ENCODE data around the gene NINL.

The NINL gene

DNA sequence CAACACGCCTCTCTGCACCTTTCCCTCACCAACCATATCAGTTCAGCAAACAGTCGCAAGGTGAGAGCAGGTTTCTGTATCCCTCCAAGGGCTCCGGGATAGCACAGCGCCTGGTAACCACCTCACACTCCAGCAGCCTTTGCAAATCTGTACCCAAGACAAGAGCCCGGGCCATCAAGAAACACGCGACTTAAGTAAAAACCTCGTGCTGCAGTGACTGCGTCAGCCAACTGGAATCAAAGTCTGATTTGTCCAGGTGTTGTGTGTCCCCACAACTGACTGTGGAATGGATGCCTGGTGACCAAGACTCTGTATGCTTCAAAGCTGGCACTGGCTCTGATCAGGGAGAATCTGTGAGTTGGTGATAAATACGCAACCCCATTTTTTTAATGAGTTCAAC, 74.1 kb downstream of the NINL start:
- Histone ChIP-seq H3K27me3 (ENCODE audit: insufficient read depth, low read depth, severe bottlenecking) (no peaks in the 10 kb centered on the region), H3K4me3 (ENCODE audit: low read depth, low read length) (no peak overlapping the region), H3K9me3 (ENCODE audit: severe bottlenecking) (peaks cover 13% of the 10 kb centered on the region), H3K36me3 (peaks cover 93% of the 10 kb centered on the region), H3K27ac (no peak overlapping the region)
- TF ChIP-seq, protein P1, sequence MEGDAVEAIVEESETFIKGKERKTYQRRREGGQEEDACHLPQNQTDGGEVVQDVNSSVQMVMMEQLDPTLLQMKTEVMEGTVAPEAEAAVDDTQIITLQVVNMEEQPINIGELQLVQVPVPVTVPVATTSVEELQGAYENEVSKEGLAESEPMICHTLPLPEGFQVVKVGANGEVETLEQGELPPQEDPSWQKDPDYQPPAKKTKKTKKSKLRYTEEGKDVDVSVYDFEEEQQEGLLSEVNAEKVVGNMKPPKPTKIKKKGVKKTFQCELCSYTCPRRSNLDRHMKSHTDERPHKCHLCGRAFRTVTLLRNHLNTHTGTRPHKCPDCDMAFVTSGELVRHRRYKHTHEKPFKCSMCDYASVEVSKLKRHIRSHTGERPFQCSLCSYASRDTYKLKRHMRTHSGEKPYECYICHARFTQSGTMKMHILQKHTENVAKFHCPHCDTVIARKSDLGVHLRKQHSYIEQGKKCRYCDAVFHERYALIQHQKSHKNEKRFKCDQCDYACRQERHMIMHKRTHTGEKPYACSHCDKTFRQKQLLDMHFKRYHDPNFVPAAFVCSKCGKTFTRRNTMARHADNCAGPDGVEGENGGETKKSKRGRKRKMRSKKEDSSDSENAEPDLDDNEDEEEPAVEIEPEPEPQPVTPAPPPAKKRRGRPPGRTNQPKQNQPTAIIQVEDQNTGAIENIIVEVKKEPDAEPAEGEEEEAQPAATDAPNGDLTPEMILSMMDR (IDR thresholded peaks at IDR 0.05; ENCODE audit: low read depth, low read length) = no peak
- DNase-seq = no peak

GRCh38 chr20:25510721-25511120, 74.6 kb downstream of the NINL start:
- Histone ChIP-seq H3K27me3 (ENCODE audit: insufficient read depth, low read depth, severe bottlenecking) (no peaks in the 10 kb centered on the region), H3K4me3 (ENCODE audit: low read depth, low read length) (no peak overlapping the region), H3K27ac (no peak overlapping the region), H3K9me3 (ENCODE audit: severe bottlenecking) (peaks cover 12% of the 10 kb centered on the region), H3K36me3 (peaks cover 91% of the 10 kb centered on the region)
- no peak for DNase-seq
- TF ChIP-seq, protein P1 (IDR thresholded peaks at IDR 0.05; ENCODE audit: low read depth, low read length) = no peak

DNA sequence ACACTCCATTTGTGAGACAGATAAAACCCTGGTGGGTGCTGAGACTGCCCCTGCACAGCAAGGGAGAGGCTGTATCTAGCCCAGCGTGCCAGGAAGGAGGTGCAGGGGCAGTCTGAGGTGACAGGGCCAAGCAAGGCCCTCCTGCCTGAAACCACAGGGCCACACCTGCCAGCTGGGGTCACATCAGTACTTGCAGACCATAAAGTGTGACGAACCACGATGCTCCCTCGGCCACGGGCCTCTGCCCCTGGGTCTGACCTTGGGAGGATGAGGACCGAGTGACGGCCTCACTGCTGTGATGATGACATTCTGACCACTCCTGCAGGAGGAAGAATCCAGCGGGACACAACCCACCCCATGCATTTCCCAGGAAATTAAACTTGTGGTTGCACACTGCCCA, 75.1 kb downstream of the NINL start:
- peaks cover 91% of the 10 kb centered on the region for H3K36me3 ChIP-seq
- TF ChIP-seq, protein P1 (IDR thresholded peaks at IDR 0.05; ENCODE audit: low read depth, low read length) = no peak
- no peaks in the 10 kb centered on the region for H3K27me3 ChIP-seq (ENCODE audit: insufficient read depth, low read depth, severe bottlenecking)
- no peak overlapping the region for H3K27ac ChIP-seq
- no peak overlapping the region for H3K4me3 ChIP-seq (ENCODE audit: low read depth, low read length)
- peaks cover 10% of the 10 kb centered on the region for H3K9me3 ChIP-seq (ENCODE audit: severe bottlenecking)
- DNase-seq = no peak

DNA sequence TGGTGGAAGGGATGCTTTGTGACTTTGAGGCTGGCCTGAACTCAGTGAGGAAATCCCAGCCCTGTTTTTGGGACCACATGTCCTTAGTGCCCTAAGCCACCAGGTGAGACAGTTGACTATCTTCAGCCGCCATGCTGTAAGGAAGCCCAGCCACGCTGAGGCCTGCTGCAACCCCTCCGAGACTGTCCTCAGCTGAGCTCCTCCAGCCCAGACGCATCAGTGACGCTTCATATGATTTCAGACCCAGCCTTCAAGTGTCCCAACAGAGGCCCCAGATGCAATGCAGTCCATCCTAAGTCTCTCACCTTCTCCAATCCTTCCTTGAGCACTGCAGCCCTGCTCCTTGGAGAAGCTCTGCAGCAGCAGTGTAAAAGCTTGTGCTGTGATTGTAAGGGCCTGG, 76.2 kb downstream of the NINL start:
- Histone ChIP-seq H3K27ac (no peak overlapping the region), H3K27me3 (ENCODE audit: insufficient read depth, low read depth, severe bottlenecking) (no peaks in the 10 kb centered on the region), H3K9me3 (ENCODE audit: severe bottlenecking) (peaks cover under 1% of the 10 kb centered on the region), H3K36me3 (peaks cover 89% of the 10 kb centered on the region), H3K4me3 (ENCODE audit: low read depth, low read length) (no peak overlapping the region)
- TF ChIP-seq, protein P1 (IDR thresholded peaks at IDR 0.05; ENCODE audit: low read depth, low read length) = no peak
- no peak for DNase-seq

- DNase-seq = no peak
- Histone ChIP-seq H3K9me3 (ENCODE audit: severe bottlenecking) (no peaks in the 10 kb centered on the region), H3K27ac (no peak overlapping the region), H3K4me3 (ENCODE audit: low read depth, low read length) (no peak overlapping the region), H3K36me3 (peaks cover 90% of the 10 kb centered on the region), H3K27me3 (ENCODE audit: insufficient read depth, low read depth, severe bottlenecking) (no peaks in the 10 kb centered on the region)
- TF ChIP-seq, protein P1 (IDR thresholded peaks at IDR 0.05; ENCODE audit: low read depth, low read length) = no peak
Measured at GRCh38 chr20:25508083-25508770, 77.1 kb downstream of the NINL start.

Data from WERI-Rb-1 (cell line).